Esophagus muscularis mucosa (tissue), 4 donors: ENCODE results near the gene IGF2. TPM values are rescaled to one million over a fixed set of nuclear protein-coding genes. Genes with fewer than 3 reads are reported as not detected.

Source experiments
- DNase-seq: peaks from one replicate; pipeline ENCODE4 v3.0.0-alpha.2; 2017; ENCODE audit errors: extremely low spot score
- H3K27ac ChIP-seq, 4 donors: fragments of 200-600 bp; sonication (generic); replicated peaks in 1 of 4; 1 replicate in 3 of 4; 2 replicates in 1 of 4; pipeline ENCODE4 v1.5.1; 2016 to 2019; ENCODE audit warnings: mild to moderate bottlenecking in 1 of 4
- H3K27me3 ChIP-seq, 4 donors: fragments of 200-600 bp; sonication (generic); one replicate each; pipeline versions ENCODE4 v1.5.1 to v1.6.0; 2016 to 2019
- H3K36me3 ChIP-seq, 4 donors: fragments of 200-600 bp; sonication (generic); one replicate each; pipeline ENCODE4 v1.5.1; 2016 to 2019
- H3K4me1 ChIP-seq, 4 donors: fragments of 200-600 bp; sonication (generic); one replicate each; pipeline ENCODE4 v1.5.1; 2016 to 2019
- H3K4me3 ChIP-seq, 4 donors: fragments of 200-600 bp; sonication (generic); 1 replicate in 2 of 4; 2 replicates in 2 of 4; pipeline ENCODE4 v1.5.1; 2016 to 2019; ENCODE audit warnings: mild to moderate bottlenecking in 4 of 4, moderate library complexity in 1 of 4
- H3K9me3 ChIP-seq, 4 donors: fragments of 200-600 bp; sonication (generic); 1 replicate in 3 of 4; 2 replicates in 1 of 4; pipeline ENCODE4 v1.5.1; 2016 to 2019
- CTCF ChIP-seq, 3 experiments: fragments of 200-600 bp in 2 of 3; fragments of 450-650 bp in 1 of 3; sonication (generic) in 2 of 3; IDR thresholded peaks; one replicate each; pipeline ENCODE4 v1.5.1; 2017 to 2019; ENCODE audit warnings: antibody characterized with exemption in 3 of 3, mild to moderate bottlenecking in 2 of 3, moderate library complexity in 1 of 3
- EP300 ChIP-seq: sonication (generic); formaldehyde crosslinking; IDR thresholded peaks from one replicate; pipeline ENCODE4 v1.6.1; 2017; ENCODE audit warnings: antibody characterized with exemption
- POLR2A ChIP-seq: fragments of 450-650 bp; IDR thresholded peaks from one replicate; pipeline ENCODE4 v1.6.1; 2017; ENCODE audit warnings: antibody characterized with exemption, moderate library complexity, mild to moderate bottlenecking, low read depth
- POLR2AphosphoS5 ChIP-seq, 2 donors: sonication (generic); formaldehyde crosslinking; IDR thresholded peaks; one replicate each; pipeline ENCODE4 v1.6.1; 2017; ENCODE audit warnings: antibody characterized with exemption in 2 of 2
- WGBS: methylation state at CpG from one replicate; pipeline ENCODE4 v1.1.5; 2018; 5-methylcytosine and 5-hydroxymethylcytosine counted together
- intact Hi-C: fragments of 100-400 bp; cut with DNase I; formaldehyde crosslinking; loops from one replicate; pipeline ENCODE4 v1.15.1; 2023
- total RNA-seq, 4 donors: library from RNA; depleted of rRNA; stranded (reverse); fragments of >200 nt; gene quantifications; one replicate each; pipeline versions ENCODE4 v1.1.0 to v1.2.1, GENCODE V29; 2016

The IGF2 gene
- total RNA-seq, 4 donors from 2014 or later = 25.5 to 59.6 (median 33.0) TPM

DNA sequence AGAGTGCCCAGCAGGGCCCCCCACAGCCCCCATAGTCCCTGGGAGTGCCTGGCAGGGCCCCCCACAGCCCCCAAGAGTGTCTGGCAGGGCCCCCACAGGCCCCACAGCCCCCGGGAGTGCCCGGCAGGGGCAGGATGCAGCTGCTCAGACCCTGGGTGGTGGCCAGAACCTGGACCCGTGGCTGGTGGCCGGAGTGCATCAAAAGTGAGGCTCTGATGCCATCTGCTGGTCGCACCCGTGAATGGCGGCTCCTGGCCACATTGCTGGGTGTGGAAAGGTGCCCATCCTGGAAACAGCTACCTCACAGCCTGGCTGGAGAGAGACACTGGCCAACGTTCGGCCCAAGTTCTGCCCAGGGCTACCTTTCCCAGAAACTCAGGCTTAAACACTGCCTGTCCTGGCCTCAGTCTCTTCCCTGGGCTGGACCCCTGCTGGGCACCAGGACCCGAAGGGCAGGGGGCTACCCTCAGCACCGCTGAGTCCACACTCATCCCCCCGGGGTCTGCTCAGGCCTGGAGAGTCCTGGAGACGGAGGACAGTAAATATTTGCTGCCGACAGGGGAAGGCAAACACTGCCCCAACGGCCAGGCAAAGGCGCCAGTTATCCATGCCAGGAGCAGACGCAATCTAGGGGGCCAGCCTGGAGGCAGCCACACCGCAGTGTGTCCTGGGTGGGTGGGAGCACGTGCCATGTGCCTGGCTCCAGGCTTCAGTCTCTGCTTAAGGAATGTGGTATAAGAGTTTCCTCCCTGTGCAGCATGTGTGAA is 17.4 kb upstream of the IGF2 start:
- TF ChIP-seq CTCF (IDR thresholded peaks at IDR 0.05) (peak; percentile 61 to 78 (median 69)), EP300 (no peak)
- no peak overlapping the region for H3K4me3 ChIP-seq
- WGBS = 45% methylated on average over 8 of the region's 19 CpGs
- peaks cover 4 to 7% (median 5%) of the 10 kb centered on the region in 4 donors for H3K4me1 ChIP-seq
- peaks cover 0 to 54% (median 0%) of the 10 kb centered on the region in 4 donors for H3K27me3 ChIP-seq
- no peak overlapping the region for H3K27ac ChIP-seq
- no peaks in the 10 kb centered on the region for H3K9me3 ChIP-seq
- no peaks in the 10 kb centered on the region for H3K36me3 ChIP-seq
- intact Hi-C loops = no loop called here
- no peak for DNase-seq

DNA sequence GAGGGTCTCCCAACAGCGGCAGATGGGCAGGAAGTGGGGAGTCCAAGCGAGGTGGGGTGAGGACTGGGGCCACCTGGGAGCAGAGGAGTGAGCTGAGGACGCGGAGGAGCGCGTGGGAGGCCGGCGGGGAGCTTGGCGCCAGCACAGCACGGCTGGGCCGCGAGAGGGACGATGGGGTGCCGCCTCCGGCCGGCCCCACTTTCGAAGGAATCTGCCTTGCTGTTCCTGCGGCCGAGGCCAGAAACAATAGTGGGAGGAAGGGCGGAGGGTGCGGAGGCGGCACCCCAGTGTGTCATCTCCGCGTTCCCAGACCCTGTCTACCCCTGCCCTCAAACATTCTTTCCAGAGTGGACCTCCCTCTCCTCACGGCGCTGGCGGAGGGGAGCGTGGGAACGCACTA is 16.3 kb upstream of the IGF2 start:
- H3K27me3 ChIP-seq = peaks cover 0 to 53% (median 3%) of the 10 kb centered on the region in 4 donors
- WGBS = 80% methylated on average over 22 of the region's 29 CpGs
- H3K9me3 ChIP-seq = no peaks in the 10 kb centered on the region
- H3K27ac ChIP-seq = no peak overlapping the region
- DNase-seq = no peak
- H3K4me1 ChIP-seq = peaks cover 7 to 11% (median 8%) of the 10 kb centered on the region in 4 donors
- no peak overlapping the region for H3K4me3 ChIP-seq
- TF ChIP-seq CTCF (IDR thresholded peaks at IDR 0.05) (no peak), EP300 (no peak), POLR2A (no peak), POLR2AphosphoS5 (IDR thresholded peaks at IDR 0.05) (no peak)
- intact Hi-C loops = no loop called here
- no peaks in the 10 kb centered on the region for H3K36me3 ChIP-seq

- peaks cover 0 to 55% (median 6%) of the 10 kb centered on the region in 4 donors for H3K27me3 ChIP-seq
- no peak for DNase-seq
- H3K4me3 ChIP-seq = no peak overlapping the region
- TF ChIP-seq POLR2AphosphoS5 (IDR thresholded peaks at IDR 0.05) (no peak), POLR2A (no peak), CTCF (IDR thresholded peaks at IDR 0.05) (no peak), EP300 (no peak)
- no peaks in the 10 kb centered on the region for H3K9me3 ChIP-seq
- intact Hi-C loops = loop anchor here (5.0 kb wide), 2 partner anchors 318 to 503 kb away; partner anchors contain the start of gene TNNI2
- peaks cover 7 to 11% (median 8%) of the 10 kb centered on the region in 4 donors for H3K4me1 ChIP-seq
- WGBS = 88% methylated on average over 16 of the region's 17 CpGs
- H3K36me3 ChIP-seq = no peaks in the 10 kb centered on the region
- no peak overlapping the region for H3K27ac ChIP-seq
These were observed 15.7 kb upstream of the IGF2 start for GRCh38 chr11:2154889-2155288.

GRCh38 chr11:2154195-2154585 is 15.0 kb upstream of the IGF2 start:
- no peaks in the 10 kb centered on the region for H3K9me3 ChIP-seq
- intact Hi-C loops = loop anchor here (5.0 kb wide), 2 partner anchors 317 to 502 kb away; partner anchors contain the start of gene TNNI2
- no peak overlapping the region for H3K27ac ChIP-seq
- TF ChIP-seq CTCF (IDR thresholded peaks at IDR 0.05) (no peak), EP300 (no peak), POLR2A (no peak), POLR2AphosphoS5 (IDR thresholded peaks at IDR 0.05) (no peak)
- no peaks in the 10 kb centered on the region for H3K36me3 ChIP-seq
- H3K4me1 ChIP-seq = peaks cover 7 to 11% (median 8%) of the 10 kb centered on the region in 4 donors
- H3K4me3 ChIP-seq = no peak overlapping the region
- peaks cover 0 to 60% (median 8%) of the 10 kb centered on the region in 4 donors for H3K27me3 ChIP-seq
- 93% methylated on average over 2 of the region's 7 CpGs for WGBS
- DNase-seq = no peak
